ENCODE measurements around the gene KDM6B.

Gene KDM6B

DNA sequence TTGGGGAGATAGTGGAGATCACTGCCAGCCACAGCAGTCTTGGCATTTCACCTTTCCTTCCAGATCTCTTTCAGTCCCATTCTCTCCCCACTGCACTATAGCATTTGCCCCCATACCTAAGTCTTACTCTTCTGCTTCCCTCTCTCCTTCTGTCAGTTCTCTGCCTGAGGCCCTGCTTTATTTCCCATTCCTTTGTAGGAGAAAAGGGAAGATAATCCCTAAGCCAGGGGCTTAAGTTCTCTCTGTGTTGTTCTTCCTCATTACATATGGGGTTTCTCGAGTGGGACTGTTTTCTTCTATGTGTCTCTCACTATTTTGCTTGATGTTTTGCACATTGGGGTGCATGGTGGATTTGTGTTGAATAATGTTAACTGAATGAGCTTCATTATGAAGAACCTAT lies 6.4 kb downstream of the KDM6B start:
- no CpG with 5 or more reads among the region's 1 CpG for WGBS (ENCODE audit: insufficient coverage)
- Histone ChIP-seq H3K4me1 (ENCODE audit: control extremely low read depth in 1 of 4, control insufficient read depth in 4 of 4, insufficient read depth in 4 of 4, low read length in 3 of 4) (peaks cover 21 to 88% (median 87%) of the 10 kb centered on the region in 4 experiments), H3K27ac (ENCODE audit: insufficient read depth in 1 of 2, low read depth in 1 of 2, low read length in 2 of 2, poor library complexity in 1 of 2, severe bottlenecking in 2 of 2) (peak overlapping the region in 1 of 2 experiments; percentile 96), H3K9me3 (ENCODE audit: control extremely low read depth in 1 of 5, control insufficient read depth in 4 of 5, insufficient read depth in 2 of 5, low read depth in 1 of 5, low read length in 4 of 5) (no peaks in the 10 kb centered on the region), H3K4me3 (ENCODE audit: control insufficient read depth in 1 of 7, extremely low read depth in 1 of 7, insufficient read depth in 4 of 7, low read depth in 2 of 7, low read length in 6 of 7) (peak overlapping the region in 2 of 7 experiments; percentile 61 to 80), H3K36me3 (ENCODE audit: control insufficient read depth in 4 of 4, insufficient read depth in 4 of 4, low read length in 3 of 4) (peaks cover 0 to 17% (median 11%) of the 10 kb centered on the region in 4 experiments), H3K27me3 (replicated peaks in 2 of 5; ENCODE audit: control insufficient read depth in 4 of 5, insufficient read depth in 5 of 5, low read length in 4 of 5) (no peaks in the 10 kb centered on the region)
- DNase-seq = no peak
- CTCF ChIA-PET = interaction anchor here (1.0 to 4.6 kb wide), 5 partner anchors 12 to 59 kb away, joined by 3 to 29 read pairs (median 4); no protein-coding TSS in a partner anchor
- POLR2A ChIA-PET = no interaction called here

DNA sequence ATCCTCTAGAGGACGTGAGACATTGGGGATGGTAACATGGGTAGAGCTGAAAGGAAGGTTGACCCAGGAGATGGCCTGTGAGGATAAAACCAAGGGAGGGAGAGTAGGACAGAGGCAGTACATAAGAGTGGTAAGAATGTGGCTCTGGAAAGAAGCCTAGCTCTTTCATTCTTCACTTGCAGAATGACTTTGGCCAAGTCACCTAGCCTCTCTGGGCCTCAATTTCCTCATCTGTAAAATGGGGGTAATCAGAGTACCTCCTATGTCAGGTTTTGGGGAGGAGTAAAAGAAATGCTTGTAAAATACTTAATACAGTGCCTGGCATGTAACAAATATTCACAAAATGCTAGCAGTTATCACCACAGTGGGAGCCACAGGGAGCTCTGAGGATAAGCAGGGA lies 6.9 kb downstream of the KDM6B start:
- peaks cover 21 to 89% (median 86%) of the 10 kb centered on the region in 4 experiments for H3K4me1 ChIP-seq (ENCODE audit: control extremely low read depth in 1 of 4, control insufficient read depth in 4 of 4, insufficient read depth in 4 of 4, low read length in 3 of 4)
- H3K36me3 ChIP-seq (ENCODE audit: control insufficient read depth in 4 of 4, insufficient read depth in 4 of 4, low read length in 3 of 4) = peaks cover 0 to 21% (median 13%) of the 10 kb centered on the region in 4 experiments
- peak overlapping the region; percentile 94 to 96 for H3K27ac ChIP-seq (ENCODE audit: insufficient read depth in 1 of 2, low read depth in 1 of 2, low read length in 2 of 2, poor library complexity in 1 of 2, severe bottlenecking in 2 of 2)
- no peaks in the 10 kb centered on the region for H3K9me3 ChIP-seq (ENCODE audit: control extremely low read depth in 1 of 5, control insufficient read depth in 4 of 5, insufficient read depth in 2 of 5, low read depth in 1 of 5, low read length in 4 of 5)
- 83% methylated on average over 1 of the region's 1 CpG for WGBS (ENCODE audit: insufficient coverage)
- H3K4me3 ChIP-seq (ENCODE audit: control insufficient read depth in 1 of 7, extremely low read depth in 1 of 7, insufficient read depth in 4 of 7, low read depth in 2 of 7, low read length in 6 of 7) = peak overlapping the region in 6 of 7 experiments; percentile 18 to 90 (median 79)
- H3K27me3 ChIP-seq (replicated peaks in 2 of 5; ENCODE audit: control insufficient read depth in 4 of 5, insufficient read depth in 5 of 5, low read length in 4 of 5) = no peaks in the 10 kb centered on the region
- CTCF ChIA-PET = interaction anchor here (1.0 to 4.6 kb wide), 6 partner anchors 11 to 59 kb away, joined by 3 to 29 read pairs (median 4); no protein-coding TSS in a partner anchor
- no peak for DNase-seq
- POLR2A ChIA-PET = interaction anchor here (0.6 kb wide), 1 partner anchor 498 kb away, joined by 3 read pairs; no protein-coding TSS in a partner anchor

DNA sequence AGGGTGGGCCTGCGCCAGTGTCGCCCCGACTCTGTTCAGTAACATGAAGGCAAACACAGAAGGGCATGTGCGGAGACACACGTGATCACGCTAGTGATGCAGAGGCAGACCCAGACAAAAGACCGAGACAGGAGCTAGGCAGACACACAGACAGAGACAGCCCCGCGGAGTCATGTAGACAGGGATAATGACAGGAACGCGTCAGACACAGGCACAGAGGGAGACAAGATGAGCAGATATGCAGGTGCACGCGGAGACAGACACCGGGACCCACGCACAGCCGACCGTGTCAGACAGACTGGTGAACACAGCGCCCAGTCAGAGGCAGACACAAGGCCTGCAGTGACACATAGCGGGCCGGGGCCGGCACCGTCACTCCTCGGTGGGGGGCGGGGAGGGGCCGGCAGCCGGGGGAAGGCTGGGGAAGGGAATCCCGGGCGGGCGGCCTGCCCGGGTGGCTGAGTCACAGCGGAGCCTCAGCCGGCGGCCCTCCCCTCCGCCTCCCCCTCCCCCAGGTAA lies 7.4 kb downstream of the KDM6B start:
- Histone ChIP-seq H3K27me3 (replicated peaks in 2 of 5; ENCODE audit: control insufficient read depth in 4 of 5, insufficient read depth in 5 of 5, low read length in 4 of 5) (no peaks in the 10 kb centered on the region), H3K9me3 (ENCODE audit: control extremely low read depth in 1 of 5, control insufficient read depth in 4 of 5, insufficient read depth in 2 of 5, low read depth in 1 of 5, low read length in 4 of 5) (no peaks in the 10 kb centered on the region), H3K4me1 (ENCODE audit: control extremely low read depth in 1 of 4, control insufficient read depth in 4 of 4, insufficient read depth in 4 of 4, low read length in 3 of 4) (peaks cover 21 to 83% (median 81%) of the 10 kb centered on the region in 4 experiments), H3K36me3 (ENCODE audit: control insufficient read depth in 4 of 4, insufficient read depth in 4 of 4, low read length in 3 of 4) (peaks cover 0 to 26% (median 15%) of the 10 kb centered on the region in 4 experiments), H3K4me3 (ENCODE audit: control insufficient read depth in 1 of 7, extremely low read depth in 1 of 7, insufficient read depth in 4 of 7, low read depth in 2 of 7, low read length in 6 of 7) (peak overlapping the region; percentile 18 to 90 (median 80)), H3K27ac (ENCODE audit: insufficient read depth in 1 of 2, low read depth in 1 of 2, low read length in 2 of 2, poor library complexity in 1 of 2, severe bottlenecking in 2 of 2) (peak overlapping the region; percentile 94 to 96)
- CTCF ChIA-PET = interaction anchor here (0.6 to 2.5 kb wide), 4 partner anchors 16 to 56 kb away, joined by 3 to 8 read pairs (median 4); no protein-coding TSS in a partner anchor
- POLR2A ChIA-PET = interaction anchor here (0.6 to 2.5 kb wide), 6 partner anchors 9 to 498 kb away, joined by 3 to 31 read pairs (median 10); partner anchors contain the start of genes CYB5D1, KDM6B and NAA38
- 6% methylated on average over 34 of the region's 34 CpGs for WGBS (ENCODE audit: insufficient coverage)
- peak; percentile 85 to 92 (median 89) for DNase-seq

DNA sequence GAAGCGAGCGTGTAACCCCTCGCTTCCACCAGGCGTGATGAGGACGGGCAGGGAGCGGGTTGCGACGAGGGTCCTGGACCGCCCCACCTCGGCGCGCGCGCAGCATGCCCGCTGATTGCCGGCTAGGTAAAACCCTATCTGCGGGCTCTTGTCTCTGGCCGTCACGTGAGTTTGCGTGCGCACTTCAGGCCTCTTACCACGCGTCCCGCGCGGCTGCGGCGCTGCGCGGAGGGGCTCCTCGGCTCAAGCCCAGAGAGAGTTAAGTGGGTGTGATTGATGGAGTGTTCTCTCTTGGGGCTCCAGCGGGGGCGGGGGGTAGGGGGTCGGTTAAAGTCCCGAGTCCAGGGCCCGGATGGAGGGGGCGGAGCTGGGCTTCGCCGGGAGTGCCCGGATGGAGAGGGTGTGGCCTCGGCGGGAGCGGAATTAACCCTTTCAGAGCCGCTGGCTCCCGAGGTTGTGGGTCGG lies 7.9 kb downstream of the KDM6B start:
- POLR2A ChIA-PET = interaction anchor here (0.6 to 2.5 kb wide), 6 partner anchors 9 to 98 kb away, joined by 3 to 31 read pairs (median 10); partner anchors contain the start of genes CYB5D1, KDM6B and NAA38
- peak; percentile 89 to 96 (median 93) for DNase-seq
- Histone ChIP-seq H3K27ac (ENCODE audit: insufficient read depth in 1 of 2, low read depth in 1 of 2, low read length in 2 of 2, poor library complexity in 1 of 2, severe bottlenecking in 2 of 2) (peak overlapping the region; percentile 94 to 96), H3K4me3 (ENCODE audit: control insufficient read depth in 1 of 7, extremely low read depth in 1 of 7, insufficient read depth in 4 of 7, low read depth in 2 of 7, low read length in 6 of 7) (peak overlapping the region; percentile 49 to 90 (median 80)), H3K27me3 (replicated peaks in 2 of 5; ENCODE audit: control insufficient read depth in 4 of 5, insufficient read depth in 5 of 5, low read length in 4 of 5) (no peaks in the 10 kb centered on the region), H3K4me1 (ENCODE audit: control extremely low read depth in 1 of 4, control insufficient read depth in 4 of 4, insufficient read depth in 4 of 4, low read length in 3 of 4) (peaks cover 20 to 79% (median 76%) of the 10 kb centered on the region in 4 experiments), H3K36me3 (ENCODE audit: control insufficient read depth in 4 of 4, insufficient read depth in 4 of 4, low read length in 3 of 4) (peaks cover 0 to 30% (median 18%) of the 10 kb centered on the region in 4 experiments), H3K9me3 (ENCODE audit: control extremely low read depth in 1 of 5, control insufficient read depth in 4 of 5, insufficient read depth in 2 of 5, low read depth in 1 of 5, low read length in 4 of 5) (no peaks in the 10 kb centered on the region)
- CTCF ChIA-PET = interaction anchor here (0.6 to 2.5 kb wide), 3 partner anchors 17 to 33 kb away, joined by 3 to 8 read pairs (median 3); no protein-coding TSS in a partner anchor
- WGBS (ENCODE audit: insufficient coverage) = under 1% methylated on average over 38 of the region's 46 CpGs

DNA sequence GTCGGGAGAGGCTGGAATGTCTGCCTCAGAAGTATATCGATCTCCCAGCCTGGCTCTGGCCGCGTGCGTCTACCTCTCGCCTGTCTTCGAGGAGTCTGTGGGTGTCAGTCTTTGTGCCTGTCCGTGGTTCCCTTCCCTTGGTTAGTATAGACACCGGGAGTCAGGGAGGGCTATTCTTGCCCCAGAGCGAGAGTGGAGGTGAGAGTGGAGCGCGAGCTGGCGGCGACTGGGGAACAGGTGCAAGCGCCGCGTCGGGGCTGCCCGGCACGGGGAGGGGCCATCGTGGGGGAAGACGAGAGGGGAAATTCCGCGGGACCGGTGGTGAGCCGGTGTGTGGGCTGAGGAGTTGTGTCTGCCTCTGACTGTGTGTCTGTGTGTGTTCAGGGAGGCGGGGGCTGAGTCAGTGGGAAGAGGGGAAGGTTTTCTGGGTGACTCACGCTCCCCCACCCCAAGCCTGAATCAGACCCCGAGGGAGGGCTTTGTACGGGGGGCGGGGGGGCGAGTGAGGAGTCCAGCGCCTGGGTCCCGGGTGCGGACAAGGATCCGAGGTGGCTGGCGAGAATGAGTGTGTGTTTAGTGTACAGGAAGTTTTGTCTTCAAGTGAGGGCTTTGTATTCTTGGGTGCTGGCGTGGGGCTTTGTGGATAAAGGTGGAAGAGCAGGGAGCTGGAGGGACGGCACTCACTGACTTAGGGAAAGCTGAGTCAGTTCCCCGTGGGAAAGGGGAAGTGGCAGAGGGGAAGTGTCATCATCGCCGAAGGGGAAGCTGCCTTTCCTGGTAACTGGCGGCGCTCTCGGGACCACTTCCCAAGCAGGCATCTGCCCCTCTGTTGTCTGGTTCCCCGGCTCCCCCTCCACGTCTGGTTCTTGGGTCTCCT lies 8.6 kb downstream of the KDM6B start:
- under 1% methylated on average over 32 of the region's 47 CpGs for WGBS (ENCODE audit: insufficient coverage)
- CTCF ChIA-PET = interaction anchor here (0.8 to 2.5 kb wide), 3 partner anchors 15 to 90 kb away, joined by 3 to 8 read pairs (median 7); partner anchors contain the start of genes CNTROB, CYB5D1, NAA38 and TRAPPC1

DNA sequence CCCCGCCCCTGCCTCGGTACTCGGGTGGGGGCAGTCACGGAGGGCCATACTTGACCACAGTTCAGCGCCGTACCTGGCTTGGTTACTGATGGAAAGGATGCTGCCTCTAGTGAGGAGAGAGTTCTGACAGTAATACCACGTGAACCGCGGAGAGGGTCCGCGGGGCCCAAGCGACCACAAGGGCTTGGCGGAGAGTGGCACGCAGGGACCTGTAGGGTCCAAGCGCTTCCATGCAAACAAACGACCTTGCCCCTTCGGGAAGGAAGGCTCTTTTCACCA lies 9.2 kb downstream of the KDM6B start:
- 2% methylated on average over 12 of the region's 17 CpGs for WGBS (ENCODE audit: insufficient coverage)
- ChIA-PET CTCF (interaction anchor here (0.8 to 2.5 kb wide), 4 partner anchors 10 to 89 kb away, joined by 3 to 8 read pairs (median 5); partner anchors contain the start of genes CNTROB, CYB5D1, NAA38 and TRAPPC1), POLR2A (interaction anchor here (0.9 to 4.1 kb wide), 10 partner anchors 8 to 262 kb away, joined by 3 to 37 read pairs (median 6); partner anchors contain the start of genes CYB5D1, KDM6B, NAA38 and TP53)
- Histone ChIP-seq H3K4me1 (ENCODE audit: control extremely low read depth in 1 of 4, control insufficient read depth in 4 of 4, insufficient read depth in 4 of 4, low read length in 3 of 4) (peaks cover 11 to 68% (median 66%) of the 10 kb centered on the region in 4 experiments), H3K27ac (ENCODE audit: insufficient read depth in 1 of 2, low read depth in 1 of 2, low read length in 2 of 2, poor library complexity in 1 of 2, severe bottlenecking in 2 of 2) (peak overlapping the region; percentile 94 to 96), H3K9me3 (ENCODE audit: control extremely low read depth in 1 of 5, control insufficient read depth in 4 of 5, insufficient read depth in 2 of 5, low read depth in 1 of 5, low read length in 4 of 5) (no peaks in the 10 kb centered on the region), H3K4me3 (ENCODE audit: control insufficient read depth in 1 of 7, extremely low read depth in 1 of 7, insufficient read depth in 4 of 7, low read depth in 2 of 7, low read length in 6 of 7) (peak overlapping the region; percentile 49 to 90 (median 80)), H3K36me3 (ENCODE audit: control insufficient read depth in 4 of 4, insufficient read depth in 4 of 4, low read length in 3 of 4) (peaks cover 2 to 40% (median 24%) of the 10 kb centered on the region in 4 experiments), H3K27me3 (replicated peaks in 2 of 5; ENCODE audit: control insufficient read depth in 4 of 5, insufficient read depth in 5 of 5, low read length in 4 of 5) (no peaks in the 10 kb centered on the region)
- DNase-seq = no peak

More for the DNA sequence above, 8.6 kb downstream of the KDM6B start:
- Histone ChIP-seq H3K27me3 (replicated peaks in 2 of 5; ENCODE audit: control insufficient read depth in 4 of 5, insufficient read depth in 5 of 5, low read length in 4 of 5) (no peaks in the 10 kb centered on the region), H3K27ac (ENCODE audit: insufficient read depth in 1 of 2, low read depth in 1 of 2, low read length in 2 of 2, poor library complexity in 1 of 2, severe bottlenecking in 2 of 2) (peak overlapping the region; percentile 94 to 96), H3K4me1 (ENCODE audit: control extremely low read depth in 1 of 4, control insufficient read depth in 4 of 4, insufficient read depth in 4 of 4, low read length in 3 of 4) (peaks cover 13 to 72% (median 69%) of the 10 kb centered on the region in 4 experiments), H3K9me3 (ENCODE audit: control extremely low read depth in 1 of 5, control insufficient read depth in 4 of 5, insufficient read depth in 2 of 5, low read depth in 1 of 5, low read length in 4 of 5) (no peaks in the 10 kb centered on the region), H3K4me3 (ENCODE audit: control insufficient read depth in 1 of 7, extremely low read depth in 1 of 7, insufficient read depth in 4 of 7, low read depth in 2 of 7, low read length in 6 of 7) (peak overlapping the region; percentile 49 to 90 (median 80)), H3K36me3 (ENCODE audit: control insufficient read depth in 4 of 4, insufficient read depth in 4 of 4, low read length in 3 of 4) (peaks cover 2 to 35% (median 22%) of the 10 kb centered on the region in 4 experiments)
- DNase-seq = peak; percentile 87 to 97 (median 97)
- POLR2A ChIA-PET = interaction anchor here (0.9 to 4.1 kb wide), 10 partner anchors 7 to 262 kb away, joined by 3 to 37 read pairs (median 6); partner anchors contain the start of genes CYB5D1, KDM6B, NAA38 and TP53
